ENCODE measurements around the gene ZSCAN22. TPM values are rescaled to one million over a fixed set of nuclear protein-coding genes. Genes with fewer than 3 reads are reported as not detected.

The ZSCAN22 gene
- polyA plus RNA-seq, 1 donor from 2014 or later: 1.6 TPM

DNA sequence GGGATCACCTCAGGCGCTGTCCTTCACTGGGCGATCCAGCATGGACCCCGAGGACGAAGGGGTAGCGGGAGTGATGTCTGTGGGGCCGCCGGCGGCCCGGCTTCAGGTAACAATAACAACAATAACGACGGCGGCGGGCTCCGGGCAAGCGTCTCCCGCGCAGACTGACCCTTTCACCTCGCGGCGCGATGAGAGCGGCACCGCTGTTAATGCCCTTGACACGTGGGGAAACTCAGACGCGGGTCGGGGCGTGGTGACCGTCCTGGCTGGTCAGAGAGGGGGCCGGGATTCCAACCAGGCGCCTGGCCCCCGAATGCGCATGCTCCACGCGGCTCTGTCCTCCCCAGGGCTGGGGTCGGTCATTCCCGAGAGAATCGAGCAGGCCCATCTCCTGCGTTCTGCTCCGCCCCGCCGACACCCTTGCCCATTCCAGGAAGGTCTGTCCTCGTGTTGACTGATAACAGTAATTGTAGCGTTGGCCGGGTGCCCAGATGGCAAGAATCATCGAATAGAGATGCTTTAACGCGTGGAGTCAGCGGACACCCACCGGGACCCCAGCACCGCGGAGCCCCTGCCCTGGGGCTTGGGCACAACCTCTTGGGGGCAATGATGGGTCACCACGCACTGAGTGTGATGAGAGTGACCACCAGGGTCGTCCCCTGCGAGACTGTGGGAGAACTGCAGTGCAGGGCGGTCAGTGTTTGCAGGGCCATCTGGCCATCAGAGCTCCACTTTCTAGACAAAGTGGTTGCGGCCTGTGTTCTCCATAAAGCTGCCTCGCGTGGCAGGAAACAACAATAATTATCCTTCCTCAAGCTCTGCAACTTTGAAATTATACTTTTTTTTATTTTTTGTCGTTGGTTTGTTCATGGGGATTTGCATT, 47.5 kb upstream of the ZSCAN22 start:
- H3K27ac ChIP-seq (ENCODE audit: low read length): peak overlapping the region; percentile 91
- H4K20me1 ChIP-seq (ENCODE audit: insufficient read depth): no peaks in the 10 kb centered on the region
- peak overlapping the region; percentile 97 for H3K9ac ChIP-seq (ENCODE audit: low read length)
- no peaks in the 10 kb centered on the region for H3K27me3 ChIP-seq (ENCODE audit: insufficient read depth, low read depth, low read length)
- no peaks in the 10 kb centered on the region for H3K9me2 ChIP-seq (ENCODE audit: insufficient read depth, low read length)
- peak; percentile 65 for TF ChIP-seq MXI1 (conservative IDR thresholded peaks at IDR 0.05; ENCODE audit: poor library complexity, severe bottlenecking)
- TF ChIP-seq, protein P1, sequence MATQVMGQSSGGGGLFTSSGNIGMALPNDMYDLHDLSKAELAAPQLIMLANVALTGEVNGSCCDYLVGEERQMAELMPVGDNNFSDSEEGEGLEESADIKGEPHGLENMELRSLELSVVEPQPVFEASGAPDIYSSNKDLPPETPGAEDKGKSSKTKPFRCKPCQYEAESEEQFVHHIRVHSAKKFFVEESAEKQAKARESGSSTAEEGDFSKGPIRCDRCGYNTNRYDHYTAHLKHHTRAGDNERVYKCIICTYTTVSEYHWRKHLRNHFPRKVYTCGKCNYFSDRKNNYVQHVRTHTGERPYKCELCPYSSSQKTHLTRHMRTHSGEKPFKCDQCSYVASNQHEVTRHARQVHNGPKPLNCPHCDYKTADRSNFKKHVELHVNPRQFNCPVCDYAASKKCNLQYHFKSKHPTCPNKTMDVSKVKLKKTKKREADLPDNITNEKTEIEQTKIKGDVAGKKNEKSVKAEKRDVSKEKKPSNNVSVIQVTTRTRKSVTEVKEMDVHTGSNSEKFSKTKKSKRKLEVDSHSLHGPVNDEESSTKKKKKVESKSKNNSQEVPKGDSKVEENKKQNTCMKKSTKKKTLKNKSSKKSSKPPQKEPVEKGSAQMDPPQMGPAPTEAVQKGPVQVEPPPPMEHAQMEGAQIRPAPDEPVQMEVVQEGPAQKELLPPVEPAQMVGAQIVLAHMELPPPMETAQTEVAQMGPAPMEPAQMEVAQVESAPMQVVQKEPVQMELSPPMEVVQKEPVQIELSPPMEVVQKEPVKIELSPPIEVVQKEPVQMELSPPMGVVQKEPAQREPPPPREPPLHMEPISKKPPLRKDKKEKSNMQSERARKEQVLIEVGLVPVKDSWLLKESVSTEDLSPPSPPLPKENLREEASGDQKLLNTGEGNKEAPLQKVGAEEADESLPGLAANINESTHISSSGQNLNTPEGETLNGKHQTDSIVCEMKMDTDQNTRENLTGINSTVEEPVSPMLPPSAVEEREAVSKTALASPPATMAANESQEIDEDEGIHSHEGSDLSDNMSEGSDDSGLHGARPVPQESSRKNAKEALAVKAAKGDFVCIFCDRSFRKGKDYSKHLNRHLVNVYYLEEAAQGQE (IDR thresholded peaks at IDR 0.05; ENCODE audit: borderline replicate concordance): peak; percentile 85
- TF ChIP-seq EP300 (conservative IDR thresholded peaks at IDR 0.05; ENCODE audit: poor library complexity, severe bottlenecking): no peak
- H3K4me3 ChIP-seq (ENCODE audit: low read length): peak overlapping the region; percentile 100
- peaks cover 62% of the 10 kb centered on the region for H3K79me2 ChIP-seq (replicated peaks; ENCODE audit: insufficient read depth, low read length)
- H2AFZ ChIP-seq (ENCODE audit: low read depth, low read length): peak overlapping the region; percentile 94
- no peaks in the 10 kb centered on the region for H3F3A ChIP-seq (ENCODE audit: insufficient read depth, low read length, poor library complexity, severe bottlenecking)
- peaks cover 11% of the 10 kb centered on the region for H3K36me3 ChIP-seq (ENCODE audit: insufficient read depth, low read length)
- peaks cover 13% of the 10 kb centered on the region for H3K9me3 ChIP-seq (ENCODE audit: low read length)
- H3K4me2 ChIP-seq (ENCODE audit: low read length): peak overlapping the region; percentile 85

DNA sequence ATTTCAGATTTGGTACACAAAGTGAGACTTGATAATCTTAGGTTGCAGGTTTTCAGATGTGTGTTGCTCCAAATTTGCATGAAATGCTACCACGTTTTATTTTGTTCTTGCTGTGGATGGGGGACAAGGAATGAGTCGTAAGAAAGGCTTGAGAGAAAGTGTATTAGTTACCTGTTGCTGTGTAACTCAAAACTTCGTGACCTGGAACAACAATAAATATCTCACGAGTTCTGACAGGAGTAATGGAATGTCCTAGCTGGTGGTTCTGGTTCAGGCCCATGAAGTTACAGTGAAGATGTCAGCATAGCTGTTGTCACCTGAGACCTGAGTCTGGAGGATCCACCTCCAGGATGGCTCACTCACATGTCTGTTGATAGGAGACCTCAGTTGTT, 46.9 kb upstream of the ZSCAN22 start:
- Histone ChIP-seq H3K9me2 (ENCODE audit: insufficient read depth, low read length) (no peaks in the 10 kb centered on the region), H3K4me3 (ENCODE audit: low read length) (peak overlapping the region; percentile 100), H4K20me1 (ENCODE audit: insufficient read depth) (no peaks in the 10 kb centered on the region), H3K36me3 (ENCODE audit: insufficient read depth, low read length) (peaks cover 12% of the 10 kb centered on the region), H3K79me2 (replicated peaks; ENCODE audit: insufficient read depth, low read length) (peaks cover 66% of the 10 kb centered on the region), H3K4me2 (ENCODE audit: low read length) (peak overlapping the region; percentile 85), H3F3A (ENCODE audit: insufficient read depth, low read length, poor library complexity, severe bottlenecking) (no peaks in the 10 kb centered on the region), H3K9ac (ENCODE audit: low read length) (peak overlapping the region; percentile 97), H2AFZ (ENCODE audit: low read depth, low read length) (no peak overlapping the region), H3K9me3 (ENCODE audit: low read length) (peaks cover 13% of the 10 kb centered on the region), H3K27ac (ENCODE audit: low read length) (peak overlapping the region; percentile 91), H3K27me3 (ENCODE audit: insufficient read depth, low read depth, low read length) (no peaks in the 10 kb centered on the region)
- TF ChIP-seq MXI1 (conservative IDR thresholded peaks at IDR 0.05; ENCODE audit: poor library complexity, severe bottlenecking) (no peak), EP300 (conservative IDR thresholded peaks at IDR 0.05; ENCODE audit: poor library complexity, severe bottlenecking) (no peak), SMC3 (conservative IDR thresholded peaks at IDR 0.05; ENCODE audit: poor library complexity) (no peak), EZH2 (IDR thresholded peaks at IDR 0.05; ENCODE audit: borderline replicate concordance, insufficient read depth, low read length, poor library complexity, severe bottlenecking) (no peak), POLR2AphosphoS5 (IDR thresholded peaks at IDR 0.05) (no peak), TAF1 (IDR thresholded peaks at IDR 0.05; ENCODE audit: low read depth) (no peak), RAD21 (conservative IDR thresholded peaks at IDR 0.05) (no peak)
- TF ChIP-seq, protein P1 (IDR thresholded peaks at IDR 0.05; ENCODE audit: borderline replicate concordance): no peak
- TF ChIP-seq, protein P2, sequence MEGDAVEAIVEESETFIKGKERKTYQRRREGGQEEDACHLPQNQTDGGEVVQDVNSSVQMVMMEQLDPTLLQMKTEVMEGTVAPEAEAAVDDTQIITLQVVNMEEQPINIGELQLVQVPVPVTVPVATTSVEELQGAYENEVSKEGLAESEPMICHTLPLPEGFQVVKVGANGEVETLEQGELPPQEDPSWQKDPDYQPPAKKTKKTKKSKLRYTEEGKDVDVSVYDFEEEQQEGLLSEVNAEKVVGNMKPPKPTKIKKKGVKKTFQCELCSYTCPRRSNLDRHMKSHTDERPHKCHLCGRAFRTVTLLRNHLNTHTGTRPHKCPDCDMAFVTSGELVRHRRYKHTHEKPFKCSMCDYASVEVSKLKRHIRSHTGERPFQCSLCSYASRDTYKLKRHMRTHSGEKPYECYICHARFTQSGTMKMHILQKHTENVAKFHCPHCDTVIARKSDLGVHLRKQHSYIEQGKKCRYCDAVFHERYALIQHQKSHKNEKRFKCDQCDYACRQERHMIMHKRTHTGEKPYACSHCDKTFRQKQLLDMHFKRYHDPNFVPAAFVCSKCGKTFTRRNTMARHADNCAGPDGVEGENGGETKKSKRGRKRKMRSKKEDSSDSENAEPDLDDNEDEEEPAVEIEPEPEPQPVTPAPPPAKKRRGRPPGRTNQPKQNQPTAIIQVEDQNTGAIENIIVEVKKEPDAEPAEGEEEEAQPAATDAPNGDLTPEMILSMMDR (IDR thresholded peaks at IDR 0.05; ENCODE audit: poor library complexity, severe bottlenecking): no peak

Measured in neural cell (in vitro differentiated cells).